ENCODE results near the gene CDIPT.

- no peak for TF ChIP-seq POLR2A (IDR thresholded peaks at IDR 0.05)
- TF ChIP-seq, protein P1, sequence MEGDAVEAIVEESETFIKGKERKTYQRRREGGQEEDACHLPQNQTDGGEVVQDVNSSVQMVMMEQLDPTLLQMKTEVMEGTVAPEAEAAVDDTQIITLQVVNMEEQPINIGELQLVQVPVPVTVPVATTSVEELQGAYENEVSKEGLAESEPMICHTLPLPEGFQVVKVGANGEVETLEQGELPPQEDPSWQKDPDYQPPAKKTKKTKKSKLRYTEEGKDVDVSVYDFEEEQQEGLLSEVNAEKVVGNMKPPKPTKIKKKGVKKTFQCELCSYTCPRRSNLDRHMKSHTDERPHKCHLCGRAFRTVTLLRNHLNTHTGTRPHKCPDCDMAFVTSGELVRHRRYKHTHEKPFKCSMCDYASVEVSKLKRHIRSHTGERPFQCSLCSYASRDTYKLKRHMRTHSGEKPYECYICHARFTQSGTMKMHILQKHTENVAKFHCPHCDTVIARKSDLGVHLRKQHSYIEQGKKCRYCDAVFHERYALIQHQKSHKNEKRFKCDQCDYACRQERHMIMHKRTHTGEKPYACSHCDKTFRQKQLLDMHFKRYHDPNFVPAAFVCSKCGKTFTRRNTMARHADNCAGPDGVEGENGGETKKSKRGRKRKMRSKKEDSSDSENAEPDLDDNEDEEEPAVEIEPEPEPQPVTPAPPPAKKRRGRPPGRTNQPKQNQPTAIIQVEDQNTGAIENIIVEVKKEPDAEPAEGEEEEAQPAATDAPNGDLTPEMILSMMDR (IDR thresholded peaks at IDR 0.05) = no peak
Measured at GRCh38 chr16:29842732-29843346, 20.2 kb downstream of the CDIPT start.
